Measurements from ENCODE around the gene OXER1. TPM values are rescaled to one million over a fixed set of nuclear protein-coding genes. Genes with fewer than 3 reads are reported as not detected.

The OXER1 gene
- total RNA-seq, 4 donors from 2014 or later, result 0.56 TPM; not detected in 3

- Histone ChIP-seq H3K4me1 (no peaks in the 10 kb centered on the region), H3K36me3 (peaks cover 0 to 22% of the 10 kb centered on the region in 2 donors), H3K27ac (no peak overlapping the region), H3K9me3 (no peaks in the 10 kb centered on the region), H3K27me3 (no peaks in the 10 kb centered on the region), H3K4me3 (no peak overlapping the region)
- intact Hi-C loops (cut with DNase I; ENCODE audit: low total_unique reads), result no loop called here
- TF ChIP-seq POLR2A (IDR thresholded peaks at IDR 0.05), result no peak
- ATAC-seq, result no peak
- no peak for DNase-seq
- in situ Hi-C loops (cut with MboI; ENCODE audit: low sequenced_read_pairs in 4 of 4), result no loop called here
Measured at GRCh38 chr2:42712934-42713333, 51.0 kb downstream of the OXER1 start.

Other genes starting within 250 kb of the OXER1 start
- 10 to 100 TPM in 2 of 4 donors, 1 to 10 TPM in 2; 6.6 to 21.6 (median 9.5) TPM for gene MTA3, start 195.5 kb downstream of the OXER1 start, total RNA-seq
- 1 to 10 TPM in 3 of 4 donors, under 1 TPM in 1; 0.53 to 2.5 (median 2.1) TPM for gene HAAO, start 28.4 kb upstream of the OXER1 start, total RNA-seq